Activated CD8-positive, alpha-beta T cell treated with anti-CD3 and anti-CD28 coated beads, Interleukin-2, amount 10 ng/mL, durations not matched to agents 7 days and 5 days (primary cell): ENCODE data around the gene YPEL4. TPM values are rescaled to one million over a fixed set of nuclear protein-coding genes. Genes with fewer than 3 reads are reported as not detected.
"Not testable (repeated sequence)": the region's sequence is repeated elsewhere in the genome, so short reads cannot be mapped to it uniquely, and the experiment has no call there.

Source experiments
- ATAC-seq: fragments of 150-1000 bp; cut with Tn5 transposase; one replicate; pipeline ENCODE4 v1.10.0; 2021; ENCODE audit warnings: moderate library complexity
- CTCF ChIA-PET: fragments of 350-600 bp; sonication (Branson Sonifier 250); formaldehyde crosslinking; loops from one replicate; lab custom pipeline; 2021; ENCODE audit warnings: antibody characterized with exemption; lab: Charles Lee
- POLR2A ChIA-PET: fragments of 350-600 bp; sonication (Branson Sonifier 250); formaldehyde crosslinking; loops from one replicate; lab custom pipeline; 2021; ENCODE audit warnings: antibody characterized with exemption; lab: Charles Lee
- DNase-seq: peaks from one replicate; pipeline ENCODE4 v3.0.0-alpha.2; 2020
- H3K27ac Mint-ChIP-seq: one replicate; pipeline ENCODE4 v1.8.0; 2021; ENCODE audit warnings: mild to moderate bottlenecking, mixed read lengths
- H3K27me3 Mint-ChIP-seq: one replicate; pipeline ENCODE4 v1.8.0; 2021; ENCODE audit warnings: low read depth, mixed read lengths
- H3K36me3 Mint-ChIP-seq: one replicate; pipeline ENCODE4 v1.8.0; 2021; ENCODE audit warnings: low read depth, mixed read lengths
- H3K4me1 Mint-ChIP-seq: one replicate; pipeline ENCODE4 v1.8.0; 2021; ENCODE audit warnings: low read depth, mixed read lengths
- H3K4me3 Mint-ChIP-seq: one replicate; pipeline ENCODE4 v1.8.0; 2021; ENCODE audit warnings: mild to moderate bottlenecking, mixed read lengths
- H3K9me3 Mint-ChIP-seq: one replicate; pipeline ENCODE4 v1.8.0; 2022; ENCODE audit warnings: mixed read lengths; ENCODE audit not compliant: insufficient read depth
- total RNA-seq, 2 experiments: library from RNA; stranded (reverse); gene quantifications; one replicate each; pipeline ENCODE4 v1.2.3, GENCODE V29; 2021

The YPEL4 gene
- total RNA-seq, 2 experiments from 2014 or later, result 0.11 to 0.13 TPM

- ATAC-seq (peak; percentile 75), DNase-seq (peak; percentile 97)
- peaks cover 30% of the 10 kb centered on the region for H3K36me3 Mint-ChIP-seq
- ChIA-PET CTCF (interaction anchor here (0.7 to 3.3 kb wide), 8 partner anchors 9 to 857 kb away, joined by 3 to 15 read pairs (median 8); partner anchors contain the start of genes CLP1 and UBE2L6), POLR2A (interaction anchor here (0.7 to 2.5 kb wide), 5 partner anchors 9 to 133 kb away, joined by 3 to 12 read pairs (median 4); partner anchors contain the start of genes CLP1, MED19 and SELENOH)
- no peaks in the 10 kb centered on the region for H3K27me3 Mint-ChIP-seq
- H3K9me3 Mint-ChIP-seq, result no peaks in the 10 kb centered on the region
- H3K27ac Mint-ChIP-seq, result peak overlapping the region; percentile 99
- peak overlapping the region; percentile 96 for H3K4me3 Mint-ChIP-seq
- peaks cover 43% of the 10 kb centered on the region for H3K4me1 Mint-ChIP-seq
These were observed 17.5 kb upstream of the YPEL4 start for GRCh38 chr11:57667117-57667735.

GRCh38 chr11:57663975-57664374 is 14.3 kb upstream of the YPEL4 start:
- peaks cover 30% of the 10 kb centered on the region for H3K4me1 Mint-ChIP-seq
- ChIA-PET CTCF (no interaction called here), POLR2A (no interaction called here)
- DNase-seq, result no peak
- H3K4me3 Mint-ChIP-seq, result no peak overlapping the region
- H3K9me3 Mint-ChIP-seq, result no peaks in the 10 kb centered on the region
- H3K27me3 Mint-ChIP-seq, result no peaks in the 10 kb centered on the region
- ATAC-seq, result no peak
- H3K27ac Mint-ChIP-seq, result no peak overlapping the region
- H3K36me3 Mint-ChIP-seq, result peaks cover 41% of the 10 kb centered on the region

- no peak for DNase-seq
- ChIA-PET POLR2A (no interaction called here), CTCF (interaction anchor here (1.1 to 1.5 kb wide), 5 partner anchors 22 to 138 kb away, joined by 3 to 12 read pairs (median 4); partner anchors contain the start of gene MED19)
- ATAC-seq, result no peak
- Mint-ChIP-seq H3K27me3 (no peaks in the 10 kb centered on the region), H3K27ac (peak overlapping the region; percentile 16), H3K4me1 (peaks cover 33% of the 10 kb centered on the region), H3K4me3 (no peak overlapping the region), H3K36me3 (peaks cover 39% of the 10 kb centered on the region), H3K9me3 (no peaks in the 10 kb centered on the region)
These were observed 13.2 kb upstream of the YPEL4 start for GRCh38 chr11:57662893-57663292.

GRCh38 chr11:57659669-57660068 is 10.0 kb upstream of the YPEL4 start:
- no peaks in the 10 kb centered on the region for H3K9me3 Mint-ChIP-seq
- CTCF ChIA-PET, result no interaction called here
- POLR2A ChIA-PET, result no interaction called here
- H3K36me3 Mint-ChIP-seq, result peaks cover 38% of the 10 kb centered on the region
- ATAC-seq (no peak), DNase-seq (no peak)
- H3K27ac Mint-ChIP-seq, result no peak overlapping the region
- no peaks in the 10 kb centered on the region for H3K27me3 Mint-ChIP-seq
- H3K4me1 Mint-ChIP-seq, result peaks cover 38% of the 10 kb centered on the region
- no peak overlapping the region for H3K4me3 Mint-ChIP-seq

GRCh38 chr11:57658023-57658361 is 8.3 kb upstream of the YPEL4 start:
- H3K4me1 Mint-ChIP-seq, result peaks cover 45% of the 10 kb centered on the region
- ChIA-PET CTCF (interaction anchor here (1.1 to 2.0 kb wide), 3 partner anchors 9 to 144 kb away, joined by 4 to 13 read pairs (median 11); partner anchors contain the start of gene ZDHHC5), POLR2A (interaction anchor here (0.8 to 1.3 kb wide), 4 partner anchors 9 to 144 kb away, joined by 3 read pairs; partner anchors contain the start of gene SELENOH)

GRCh38 chr11:57657194-57658022 is 7.7 kb upstream of the YPEL4 start, which contains the start of gene CLP1:
Gene CLP1 (plus strand): TSS chr11:57657762. CDS start chr11:57659477, 1,715 bp downstream.
- POLR2A ChIA-PET, result interaction anchor here (0.6 to 1.3 kb wide), 6 partner anchors 9 to 921 kb away, joined by 3 to 4 read pairs (median 3); partner anchors contain the start of gene SELENOH
- CTCF ChIA-PET, result interaction anchor here (0.8 to 2.0 kb wide), 5 partner anchors 10 to 164 kb away, joined by 3 to 13 read pairs (median 4); partner anchors contain the start of gene ZDHHC5
- DNase-seq (peak; percentile 99), ATAC-seq (peak; percentile 98)
- H3K4me1 Mint-ChIP-seq, result peaks cover 46% of the 10 kb centered on the region
- H3K27ac Mint-ChIP-seq, result peak within 1 kb of the TSS; percentile 96
- H3K27me3 Mint-ChIP-seq, result no peaks in the 10 kb centered on the region
- peaks cover 33% of the 10 kb centered on the region for H3K36me3 Mint-ChIP-seq
- no peaks in the 10 kb centered on the region for H3K9me3 Mint-ChIP-seq
- peak within 1 kb of the TSS; percentile 100 for H3K4me3 Mint-ChIP-seq

More at GRCh38 chr11:57658023-57658361, 8.3 kb upstream of the YPEL4 start:
- DNase-seq (no peak), ATAC-seq (no peak)
- H3K9me3 Mint-ChIP-seq, result no peaks in the 10 kb centered on the region
- H3K27ac Mint-ChIP-seq, result peak overlapping the region; percentile 96
- H3K36me3 Mint-ChIP-seq, result peaks cover 38% of the 10 kb centered on the region
- no peaks in the 10 kb centered on the region for H3K27me3 Mint-ChIP-seq
- H3K4me3 Mint-ChIP-seq, result peak overlapping the region; percentile 100

GRCh38 chr11:57656885-57657193 is 7.1 kb upstream of the YPEL4 start:
- POLR2A ChIA-PET, result interaction anchor here (0.6 to 1.3 kb wide), 3 partner anchors 143 to 921 kb away, joined by 3 to 4 read pairs (median 3); no protein-coding TSS in a partner anchor
- peaks cover 29% of the 10 kb centered on the region for H3K36me3 Mint-ChIP-seq
- H3K4me1 Mint-ChIP-seq, result peaks cover 46% of the 10 kb centered on the region
- H3K27me3 Mint-ChIP-seq, result no peaks in the 10 kb centered on the region
- no peaks in the 10 kb centered on the region for H3K9me3 Mint-ChIP-seq
- peak overlapping the region; percentile 100 for H3K4me3 Mint-ChIP-seq
- CTCF ChIA-PET, result interaction anchor here (0.8 to 2.0 kb wide), 3 partner anchors 13 to 163 kb away, joined by 3 to 13 read pairs (median 3); no protein-coding TSS in a partner anchor
- ATAC-seq (no peak), DNase-seq (no peak)
- H3K27ac Mint-ChIP-seq, result peak overlapping the region; percentile 67

- H3K9me3 Mint-ChIP-seq, result no peaks in the 10 kb centered on the region
- H3K27me3 Mint-ChIP-seq, result peaks cover 15% of the 10 kb centered on the region
- ATAC-seq (no peak), DNase-seq (no peak)
- ChIA-PET POLR2A (no interaction called here), CTCF (interaction anchor here (1.3 to 4.3 kb wide), 4 partner anchors 9 to 147 kb away, joined by 3 to 22 read pairs (median 11); partner anchors contain the start of gene UBE2L6)
- H3K4me3 Mint-ChIP-seq, result peak overlapping the region; percentile 44
- peak overlapping the region; percentile 71 for H3K27ac Mint-ChIP-seq
- peaks cover 56% of the 10 kb centered on the region for H3K4me1 Mint-ChIP-seq
- H3K36me3 Mint-ChIP-seq, result peaks cover 3% of the 10 kb centered on the region
These were observed 3.5 kb upstream of the YPEL4 start for GRCh38 chr11:57653163-57653562.

GRCh38 chr11:57652662-57653061 is 3.0 kb upstream of the YPEL4 start:
- Mint-ChIP-seq H3K27ac (peak overlapping the region; percentile 71), H3K27me3 (peaks cover 20% of the 10 kb centered on the region), H3K4me3 (peak overlapping the region; percentile 44), H3K4me1 (peaks cover 58% of the 10 kb centered on the region), H3K36me3 (peaks cover 2% of the 10 kb centered on the region), H3K9me3 (no peaks in the 10 kb centered on the region)
- no peak for ATAC-seq
- CTCF ChIA-PET, result interaction anchor here (1.1 to 4.3 kb wide), 7 partner anchors 8 to 252 kb away, joined by 3 to 22 read pairs (median 7); partner anchors contain the start of gene UBE2L6
- no peak for DNase-seq
- POLR2A ChIA-PET, result interaction anchor here (2.0 kb wide), 1 partner anchor 14 kb away, joined by 4 read pairs; no protein-coding TSS in a partner anchor

- ATAC-seq, H3K9me3 Mint-ChIP-seq, H3K36me3 Mint-ChIP-seq: not testable (repeated sequence)
- Mint-ChIP-seq H3K27me3 (peaks cover 25% of the 10 kb centered on the region), H3K27ac (peak overlapping the region; percentile 71), H3K4me3 (peak overlapping the region; percentile 44), H3K4me1 (peaks cover 57% of the 10 kb centered on the region)
- peak; percentile 56 for DNase-seq
- CTCF ChIA-PET, result interaction anchor here (1.1 to 4.3 kb wide), 5 partner anchors 10 to 252 kb away, joined by 3 to 22 read pairs (median 6); partner anchors contain the start of gene UBE2L6
- POLR2A ChIA-PET, result interaction anchor here (2.0 kb wide), 1 partner anchor 15 kb away, joined by 4 read pairs; no protein-coding TSS in a partner anchor
These were observed 2.5 kb upstream of the YPEL4 start for GRCh38 chr11:57652230-57652629.

- POLR2A ChIA-PET, result interaction anchor here (2.0 kb wide), 1 partner anchor 15 kb away, joined by 4 read pairs; no protein-coding TSS in a partner anchor
- no peak overlapping the region for H3K27ac Mint-ChIP-seq
These were observed 1.7 kb upstream of the YPEL4 start for GRCh38 chr11:57651408-57651807.

More at GRCh38 chr11:57651408-57651807, 1.7 kb upstream of the YPEL4 start:
- Mint-ChIP-seq H3K27me3 (peaks cover 33% of the 10 kb centered on the region), H3K9me3 (no peaks in the 10 kb centered on the region), H3K36me3 (no peaks in the 10 kb centered on the region), H3K4me3 (no peak overlapping the region), H3K4me1 (peaks cover 55% of the 10 kb centered on the region)
- no peak for DNase-seq
- CTCF ChIA-PET, result interaction anchor here (1.4 to 4.3 kb wide), 4 partner anchors 10 to 158 kb away, joined by 6 to 22 read pairs (median 7); partner anchors contain the start of gene UBE2L6
- ATAC-seq, result no peak
